IMR-90 (cell line): ENCODE data around the gene TLX1.

Experiments used
- CEBPB ChIP-seq: IDR thresholded peaks from 2 replicates; pipeline ENCODE4 v1.6.1; 2012; ENCODE audit warnings: low read depth, low read length, improper control_type of control experiment
- CHD1 ChIP-seq: IDR thresholded peaks from 2 replicates; pipeline ENCODE4 v1.6.1; 2012; ENCODE audit warnings: low read depth, low read length, improper control_type of control experiment
- MAZ ChIP-seq: IDR thresholded peaks from 2 replicates; pipeline ENCODE4 v1.6.1; 2012; ENCODE audit warnings: low read depth, mild to moderate bottlenecking, low read length, improper control_type of control experiment, moderate library complexity, borderline replicate concordance
- MXI1 ChIP-seq: IDR thresholded peaks from 2 replicates; pipeline ENCODE4 v1.6.1; 2012; ENCODE audit warnings: low read depth, mild to moderate bottlenecking, low read length, moderate library complexity, borderline replicate concordance
- NFE2L2 ChIP-seq: fragments of 150-350 bp; IDR thresholded peaks from 2 replicates; pipeline ENCODE4 v1.6.1; 2016; ENCODE audit warnings: low read depth, mild to moderate bottlenecking, low read length
- POLR2A ChIP-seq: IDR thresholded peaks from 2 replicates; pipeline ENCODE4 v1.6.1; 2012; ENCODE audit warnings: mild to moderate bottlenecking, low read depth, low read length
- RAD21 ChIP-seq: IDR thresholded peaks from 2 replicates; pipeline ENCODE4 v1.6.1; 2012; ENCODE audit warnings: low read length, improper control_type of control experiment
- RFX5 ChIP-seq: IDR thresholded peaks from 2 replicates; pipeline ENCODE4 v1.8.0; 2012; ENCODE audit warnings: low read depth, mild to moderate bottlenecking, low read length, moderate library complexity
- SMC3 ChIP-seq: fragments of 150-350 bp; IDR thresholded peaks from 2 replicates; pipeline ENCODE4 v1.6.1; 2016; ENCODE audit warnings: low read depth, mild to moderate bottlenecking, antibody characterized with exemption, low read length, moderate library complexity
- TF ChIP-seq, protein P1 (sequence below): conservative IDR thresholded peaks from 2 replicates; pipeline ENCODE4 v1.5.1; 2012; ENCODE audit warnings: mild to moderate bottlenecking, low read depth, low read length, improper control_type of control experiment
- TF ChIP-seq, protein P2 (sequence below): fragments of 150-350 bp; IDR thresholded peaks from 2 replicates; pipeline ENCODE4 v1.6.1; 2017; ENCODE audit warnings: mild to moderate bottlenecking, antibody characterized with exemption, low read length, low read depth
- TF ChIP-seq, protein P3 (sequence below): fragments of 150-350 bp; IDR thresholded peaks from 2 replicates; pipeline ENCODE4 v1.6.1; 2016; ENCODE audit warnings: low read depth, mild to moderate bottlenecking, low read length, moderate library complexity, borderline replicate concordance

DNA sequence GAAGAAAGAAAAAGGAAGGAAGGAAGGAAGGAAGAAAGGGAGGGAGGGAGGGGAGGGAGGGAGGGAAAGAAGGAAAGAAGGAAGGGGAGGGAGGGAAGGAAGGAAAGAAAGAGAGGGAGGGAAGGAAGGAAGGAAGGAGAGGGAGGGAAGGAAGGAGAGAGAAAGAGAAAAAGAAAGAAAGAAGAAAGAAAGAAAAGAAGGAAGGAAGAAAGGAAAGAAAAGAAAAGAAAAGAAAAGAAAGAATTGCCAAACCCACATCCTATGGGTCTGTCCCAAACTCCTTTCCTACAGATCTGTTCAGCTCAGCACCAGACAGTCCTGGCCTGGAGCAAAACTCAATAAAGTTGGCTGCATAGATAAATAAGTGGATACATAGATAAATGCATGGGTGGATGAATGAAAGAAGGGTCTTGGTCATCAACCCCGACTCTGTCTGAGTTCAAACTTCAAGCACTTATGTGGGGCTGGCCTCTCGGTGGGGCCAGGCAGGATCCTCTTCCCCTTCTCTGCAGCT is 17.2 kb upstream of the TLX1 start:
- TF ChIP-seq MXI1 (no peak), RAD21 (no peak), RFX5 (no peak), CEBPB (no peak), CHD1 (no peak), POLR2A (no peak), MAZ (no peak), SMC3 (no peak), NFE2L2 (no peak)
- TF ChIP-seq, protein P1, sequence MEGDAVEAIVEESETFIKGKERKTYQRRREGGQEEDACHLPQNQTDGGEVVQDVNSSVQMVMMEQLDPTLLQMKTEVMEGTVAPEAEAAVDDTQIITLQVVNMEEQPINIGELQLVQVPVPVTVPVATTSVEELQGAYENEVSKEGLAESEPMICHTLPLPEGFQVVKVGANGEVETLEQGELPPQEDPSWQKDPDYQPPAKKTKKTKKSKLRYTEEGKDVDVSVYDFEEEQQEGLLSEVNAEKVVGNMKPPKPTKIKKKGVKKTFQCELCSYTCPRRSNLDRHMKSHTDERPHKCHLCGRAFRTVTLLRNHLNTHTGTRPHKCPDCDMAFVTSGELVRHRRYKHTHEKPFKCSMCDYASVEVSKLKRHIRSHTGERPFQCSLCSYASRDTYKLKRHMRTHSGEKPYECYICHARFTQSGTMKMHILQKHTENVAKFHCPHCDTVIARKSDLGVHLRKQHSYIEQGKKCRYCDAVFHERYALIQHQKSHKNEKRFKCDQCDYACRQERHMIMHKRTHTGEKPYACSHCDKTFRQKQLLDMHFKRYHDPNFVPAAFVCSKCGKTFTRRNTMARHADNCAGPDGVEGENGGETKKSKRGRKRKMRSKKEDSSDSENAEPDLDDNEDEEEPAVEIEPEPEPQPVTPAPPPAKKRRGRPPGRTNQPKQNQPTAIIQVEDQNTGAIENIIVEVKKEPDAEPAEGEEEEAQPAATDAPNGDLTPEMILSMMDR, result no peak
- TF ChIP-seq, protein P2, sequence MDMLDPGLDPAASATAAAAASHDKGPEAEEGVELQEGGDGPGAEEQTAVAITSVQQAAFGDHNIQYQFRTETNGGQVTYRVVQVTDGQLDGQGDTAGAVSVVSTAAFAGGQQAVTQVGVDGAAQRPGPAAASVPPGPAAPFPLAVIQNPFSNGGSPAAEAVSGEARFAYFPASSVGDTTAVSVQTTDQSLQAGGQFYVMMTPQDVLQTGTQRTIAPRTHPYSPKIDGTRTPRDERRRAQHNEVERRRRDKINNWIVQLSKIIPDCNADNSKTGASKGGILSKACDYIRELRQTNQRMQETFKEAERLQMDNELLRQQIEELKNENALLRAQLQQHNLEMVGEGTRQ, result no peak
- TF ChIP-seq, protein P3, sequence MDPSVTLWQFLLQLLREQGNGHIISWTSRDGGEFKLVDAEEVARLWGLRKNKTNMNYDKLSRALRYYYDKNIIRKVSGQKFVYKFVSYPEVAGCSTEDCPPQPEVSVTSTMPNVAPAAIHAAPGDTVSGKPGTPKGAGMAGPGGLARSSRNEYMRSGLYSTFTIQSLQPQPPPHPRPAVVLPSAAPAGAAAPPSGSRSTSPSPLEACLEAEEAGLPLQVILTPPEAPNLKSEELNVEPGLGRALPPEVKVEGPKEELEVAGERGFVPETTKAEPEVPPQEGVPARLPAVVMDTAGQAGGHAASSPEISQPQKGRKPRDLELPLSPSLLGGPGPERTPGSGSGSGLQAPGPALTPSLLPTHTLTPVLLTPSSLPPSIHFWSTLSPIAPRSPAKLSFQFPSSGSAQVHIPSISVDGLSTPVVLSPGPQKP, result no peak
